H9 (cell line): ENCODE measurements around the gene RAI1. TPM values are rescaled to one million over a fixed set of nuclear protein-coding genes. Genes with fewer than 3 reads are reported as not detected.
"Not testable (repeated sequence)": the region's sequence is repeated elsewhere in the genome, so short reads cannot be mapped to it uniquely, and the experiment has no call there.

Experiments
- DNase-seq: peaks from one replicate; pipeline ENCODE4 v3.0.0-alpha.2; 2017
- H2AFZ ChIP-seq: one replicate; pipeline ENCODE4 v1.6.1; 2013; ENCODE audit warnings: mild to moderate bottlenecking, low read length, control low read depth, moderate library complexity
- H2AK5ac ChIP-seq: 2 replicates; pipeline ENCODE4 v1.6.1; 2013; ENCODE audit warnings: low read length, control low read depth, mixed read lengths; ENCODE audit not compliant: insufficient read length
- H2BK120ac ChIP-seq: one replicate; pipeline ENCODE4 v1.6.1; 2013; ENCODE audit warnings: low read depth, mild to moderate bottlenecking, low read length, control low read depth, inconsistent platforms; ENCODE audit not compliant: poor library complexity, severe bottlenecking
- H2BK12ac ChIP-seq: 2 replicates; pipeline ENCODE4 v1.6.1; 2013; ENCODE audit warnings: low read length, control low read depth, mixed read lengths, low read depth; ENCODE audit not compliant: insufficient read length
- H2BK15ac ChIP-seq: 2 replicates; pipeline ENCODE4 v1.6.1; 2013; ENCODE audit warnings: low read depth, low read length, control low read depth
- H2BK20ac ChIP-seq: one replicate; pipeline ENCODE4 v1.6.1; 2013; ENCODE audit warnings: low read depth, mild to moderate bottlenecking, low read length, control low read depth, inconsistent platforms; ENCODE audit not compliant: poor library complexity, severe bottlenecking
- H2BK5ac ChIP-seq: 2 replicates; pipeline ENCODE4 v1.6.1; 2013; ENCODE audit warnings: low read length, control low read depth, mixed read lengths; ENCODE audit not compliant: insufficient read length
- H3K14ac ChIP-seq: 2 replicates; pipeline ENCODE4 v1.6.1; 2013; ENCODE audit warnings: low read length, control low read depth; ENCODE audit not compliant: insufficient read depth
- H3K18ac ChIP-seq: 2 replicates; pipeline ENCODE4 v1.6.1; 2013; ENCODE audit warnings: low read depth, mild to moderate bottlenecking, mixed read lengths, low read length, control low read depth; ENCODE audit not compliant: insufficient read length
- H3K23ac ChIP-seq: 2 replicates; pipeline ENCODE4 v1.6.1; 2013; ENCODE audit warnings: low read length, control low read depth, mixed read lengths, low read depth; ENCODE audit not compliant: insufficient read length
- H3K23me2 ChIP-seq: 2 replicates; pipeline ENCODE4 v1.6.1; 2013; ENCODE audit warnings: low read depth, mild to moderate bottlenecking, mixed read lengths, low read length, control low read depth; ENCODE audit not compliant: insufficient read length, poor library complexity, severe bottlenecking
- H3K27ac ChIP-seq: 2 replicates; pipeline ENCODE4 v1.5.1; 2013; ENCODE audit warnings: low read length, control low read depth, mixed read lengths, low read depth; ENCODE audit not compliant: insufficient read length
- H3K27me3 ChIP-seq: 2 replicates; pipeline ENCODE4 v1.6.1; 2013; ENCODE audit warnings: low read length, control low read depth, inconsistent platforms; ENCODE audit not compliant: insufficient read depth
- H3K4ac ChIP-seq: 2 replicates; pipeline ENCODE4 v1.6.1; 2013; ENCODE audit warnings: low read depth, mild to moderate bottlenecking, control low read depth, inconsistent platforms, low read length, moderate library complexity
- H3K4me1 ChIP-seq: 2 replicates; pipeline ENCODE4 v1.6.1; 2013; ENCODE audit warnings: low read length, control low read depth, inconsistent platforms; ENCODE audit not compliant: insufficient read depth
- H3K4me2 ChIP-seq: 2 replicates; pipeline ENCODE4 v1.6.1; 2013; ENCODE audit warnings: low read length, control low read depth, mixed read lengths; ENCODE audit not compliant: insufficient read length, insufficient read depth
- H3K56ac ChIP-seq: 2 replicates; pipeline ENCODE4 v1.6.1; 2013; ENCODE audit warnings: low read depth, mild to moderate bottlenecking, mixed read lengths, low read length, control low read depth; ENCODE audit not compliant: insufficient read length
- H3K79me1 ChIP-seq: 2 replicates; pipeline ENCODE4 v1.6.1; 2013; ENCODE audit warnings: low read depth, mild to moderate bottlenecking, moderate library complexity, low read length, control low read depth, inconsistent platforms; ENCODE audit not compliant: insufficient read depth, poor library complexity, severe bottlenecking
- H3K79me2 ChIP-seq: 2 replicates; pipeline ENCODE4 v1.6.1; 2013; ENCODE audit warnings: low read length, control low read depth, inconsistent platforms; ENCODE audit not compliant: insufficient read depth
- H3K9ac ChIP-seq: 2 replicates; pipeline ENCODE4 v1.6.1; 2013; ENCODE audit warnings: low read length, control low read depth, mixed read lengths; ENCODE audit not compliant: insufficient read length; ENCODE audit errors: extremely low read depth
- H3K9me3 ChIP-seq: one replicate; pipeline ENCODE4 v1.6.1; 2013; ENCODE audit warnings: low read depth, low read length, inconsistent platforms; ENCODE audit not compliant: control insufficient read depth
- H3T11ph ChIP-seq: one replicate; pipeline ENCODE4 v1.6.1; 2013; ENCODE audit warnings: mild to moderate bottlenecking, low read length, control low read depth, inconsistent platforms
- H4K20me1 ChIP-seq: one replicate; pipeline ENCODE4 v1.6.1; 2013; ENCODE audit not compliant: control insufficient read depth, insufficient read length, insufficient read depth
- H4K5ac ChIP-seq: 2 replicates; pipeline ENCODE4 v1.6.1; 2013; ENCODE audit warnings: low read depth, mild to moderate bottlenecking, mixed read lengths, low read length, control low read depth; ENCODE audit not compliant: insufficient read length
- H4K8ac ChIP-seq: replicated peaks from 2 replicates; pipeline ENCODE4 v1.6.1; 2013; ENCODE audit warnings: low read length, control low read depth, mixed read lengths, low read depth; ENCODE audit not compliant: insufficient read length
- H4K91ac ChIP-seq: 2 replicates; pipeline ENCODE4 v1.6.1; 2013; ENCODE audit warnings: low read depth, mild to moderate bottlenecking, moderate library complexity, mixed read lengths, low read length, control low read depth; ENCODE audit not compliant: insufficient read length
- H3K27ac Mint-ChIP-seq, 3 experiments: 2 replicates in 2 of 3; 3 replicates in 1 of 3; pipeline ENCODE4 v1.8.0; 2020 to 2021; ENCODE audit warnings: mixed read lengths in 3 of 3, mild to moderate bottlenecking in 1 of 3, moderate library complexity in 1 of 3
- H3K27me3 Mint-ChIP-seq: 2 replicates; pipeline ENCODE4 v1.8.0; 2021; ENCODE audit warnings: low read depth, mild to moderate bottlenecking, moderate library complexity, mixed read lengths
- H3K36me3 Mint-ChIP-seq, 3 experiments: 2 replicates in 2 of 3; 3 replicates in 1 of 3; pipeline ENCODE4 v1.8.0; 2020 to 2021; ENCODE audit warnings: low read depth in 3 of 3, mixed read lengths in 3 of 3; ENCODE audit not compliant: insufficient read depth in 1 of 3
- H3K4me1 Mint-ChIP-seq, 2 experiments: 2 replicates each; pipeline ENCODE4 v1.8.0; 2020; ENCODE audit warnings: mixed read lengths in 2 of 2
- H3K4me3 Mint-ChIP-seq, 2 experiments: 2 replicates in 1 of 2; 3 replicates in 1 of 2; pipeline ENCODE4 v1.8.0; 2020 to 2021; ENCODE audit warnings: mild to moderate bottlenecking in 2 of 2, mixed read lengths in 2 of 2, moderate library complexity in 1 of 2
- H3K9me3 Mint-ChIP-seq, 2 experiments: 2 replicates in 1 of 2; 3 replicates in 1 of 2; pipeline ENCODE4 v1.8.0; 2020; ENCODE audit warnings: mild to moderate bottlenecking in 2 of 2, mixed read lengths in 2 of 2, moderate library complexity in 1 of 2
- WGBS: extraction: QIAGEN DNeasy Blood & Tissue Kit; methylation state at CpG from one replicate; pipeline ENCODE4 v1.1.7; 2013; ENCODE audit warnings: missing lambda C conversion rate, low lambda C conversion rate, mixed read lengths; ENCODE audit not compliant: insufficient read length; ENCODE audit errors: extremely low coverage; 5-methylcytosine and 5-hydroxymethylcytosine counted together
- total RNA-seq: library from RNA; stranded (reverse); gene quantifications from 2 replicates; pipeline ENCODE4 v1.2.1, GENCODE V29; 2021

RAI1 gene
- total RNA-seq, 1 experiment from 2014 or later, result 1.5 TPM

GRCh38 chr17:17632690-17633089 lies 48.6 kb upstream of the RAI1 start:
- H3K9me3 ChIP-seq, H3K4me2 ChIP-seq, H3K4me3 Mint-ChIP-seq, H2AFZ ChIP-seq, H3K79me2 ChIP-seq, H3K27ac Mint-ChIP-seq, H4K5ac ChIP-seq, H3K9me3 Mint-ChIP-seq, H3K27me3 ChIP-seq, H3K14ac ChIP-seq, H3T11ph ChIP-seq, H3K27ac ChIP-seq, H3K4ac ChIP-seq, H2BK15ac ChIP-seq, H3K23ac ChIP-seq, H4K8ac ChIP-seq, H4K91ac ChIP-seq, H3K9ac ChIP-seq, DNase-seq, H2BK5ac ChIP-seq, H3K18ac ChIP-seq, H3K4me1 ChIP-seq, H2BK20ac ChIP-seq, H3K79me1 ChIP-seq, H2BK120ac ChIP-seq, H3K23me2 ChIP-seq, H2AK5ac ChIP-seq, H4K20me1 ChIP-seq, H2BK12ac ChIP-seq: not testable (repeated sequence)
- H3K56ac ChIP-seq, result peak overlapping the region; percentile 65
- H3K4me1 Mint-ChIP-seq, result peaks cover 13% of the 10 kb centered on the region in 2 experiments
- no CpG with 5 or more reads among the region's 5 CpGs for WGBS
- peaks cover 10% of the 10 kb centered on the region for H3K27me3 Mint-ChIP-seq
- peaks cover 2 to 11% (median 3%) of the 10 kb centered on the region in 3 experiments; a peak in 6 of 7 replicates for H3K36me3 Mint-ChIP-seq
